KOPT-K1 (cell line): ENCODE results near the gene FBXW2.

Source experiments
- H3K27ac ChIP-seq: fragments of 200-600 bp; sonication (generic); 2 replicates; pipeline ENCODE4 v1.5.1; 2016; ENCODE audit warnings: antibody characterized with exemption, mild to moderate bottlenecking, low read depth, low read length; ENCODE audit not compliant: poor library complexity, severe bottlenecking
- H3K36me3 ChIP-seq: fragments of 200-600 bp; sonication (generic); 2 replicates; pipeline ENCODE4 v1.5.1; 2017; ENCODE audit warnings: antibody characterized with exemption, mild to moderate bottlenecking, low read length, moderate library complexity; ENCODE audit not compliant: insufficient read depth
- H3K9me3 ChIP-seq: fragments of 200-600 bp; sonication (generic); 2 replicates; pipeline ENCODE4 v1.5.1; 2017; ENCODE audit warnings: antibody characterized with exemption, low read length, mild to moderate bottlenecking; ENCODE audit not compliant: insufficient read depth, poor library complexity, severe bottlenecking

The FBXW2 gene, protein sequence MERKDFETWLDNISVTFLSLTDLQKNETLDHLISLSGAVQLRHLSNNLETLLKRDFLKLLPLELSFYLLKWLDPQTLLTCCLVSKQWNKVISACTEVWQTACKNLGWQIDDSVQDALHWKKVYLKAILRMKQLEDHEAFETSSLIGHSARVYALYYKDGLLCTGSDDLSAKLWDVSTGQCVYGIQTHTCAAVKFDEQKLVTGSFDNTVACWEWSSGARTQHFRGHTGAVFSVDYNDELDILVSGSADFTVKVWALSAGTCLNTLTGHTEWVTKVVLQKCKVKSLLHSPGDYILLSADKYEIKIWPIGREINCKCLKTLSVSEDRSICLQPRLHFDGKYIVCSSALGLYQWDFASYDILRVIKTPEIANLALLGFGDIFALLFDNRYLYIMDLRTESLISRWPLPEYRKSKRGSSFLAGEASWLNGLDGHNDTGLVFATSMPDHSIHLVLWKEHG

DNA sequence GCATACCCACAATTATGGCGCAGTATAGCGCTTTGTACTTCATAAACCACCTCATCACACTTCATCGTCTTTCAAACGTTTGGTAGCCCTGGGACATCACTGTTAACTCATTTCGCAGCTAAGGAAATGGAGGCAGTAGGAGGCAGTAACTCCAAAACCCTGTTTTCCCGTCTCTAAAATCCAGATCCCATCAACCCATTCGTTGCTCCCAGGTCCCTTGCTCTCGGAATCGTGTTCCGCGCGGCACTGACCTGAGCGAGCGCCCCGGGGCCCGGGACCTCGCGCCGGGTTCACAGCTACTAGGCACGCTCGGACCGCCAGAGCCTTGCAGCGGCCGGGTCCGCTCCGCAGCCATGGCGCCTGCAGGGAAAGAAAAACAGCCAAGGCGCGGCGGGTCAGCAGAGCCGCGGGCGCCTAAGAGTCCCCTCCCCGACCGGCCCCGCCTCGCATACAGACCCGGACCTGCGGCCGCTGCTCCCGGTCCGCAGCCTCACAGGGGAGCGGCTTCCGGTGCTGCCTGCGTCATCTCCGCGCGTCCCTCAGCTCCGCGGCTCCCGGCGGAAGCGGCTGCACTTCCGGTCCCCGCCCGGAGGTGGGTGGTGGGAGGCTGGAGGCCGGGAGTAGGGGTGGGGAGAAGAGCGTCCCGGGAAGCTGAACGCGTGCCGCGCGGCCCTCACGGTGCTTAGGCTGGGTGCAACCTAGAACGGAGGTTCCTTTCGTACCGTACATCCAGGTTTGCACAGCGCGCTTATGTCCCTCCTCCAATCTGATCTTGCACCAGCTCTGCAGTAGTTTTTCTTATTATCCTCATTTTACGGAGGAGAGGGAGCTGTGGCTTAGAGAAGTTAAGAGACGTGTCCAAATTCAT, at the start of gene FBXW2:
FBXW2 (minus strand) TSS at position 519 of the 868 bp plus-strand sequence. CDS start 5,158 bp downstream, outside the sequence.
- peaks cover 31% of the 10 kb centered on the region for H3K36me3 ChIP-seq
- H3K9me3 ChIP-seq = no peaks in the 10 kb centered on the region
- peak within 1 kb of the TSS; percentile 88 for H3K27ac ChIP-seq

DNA sequence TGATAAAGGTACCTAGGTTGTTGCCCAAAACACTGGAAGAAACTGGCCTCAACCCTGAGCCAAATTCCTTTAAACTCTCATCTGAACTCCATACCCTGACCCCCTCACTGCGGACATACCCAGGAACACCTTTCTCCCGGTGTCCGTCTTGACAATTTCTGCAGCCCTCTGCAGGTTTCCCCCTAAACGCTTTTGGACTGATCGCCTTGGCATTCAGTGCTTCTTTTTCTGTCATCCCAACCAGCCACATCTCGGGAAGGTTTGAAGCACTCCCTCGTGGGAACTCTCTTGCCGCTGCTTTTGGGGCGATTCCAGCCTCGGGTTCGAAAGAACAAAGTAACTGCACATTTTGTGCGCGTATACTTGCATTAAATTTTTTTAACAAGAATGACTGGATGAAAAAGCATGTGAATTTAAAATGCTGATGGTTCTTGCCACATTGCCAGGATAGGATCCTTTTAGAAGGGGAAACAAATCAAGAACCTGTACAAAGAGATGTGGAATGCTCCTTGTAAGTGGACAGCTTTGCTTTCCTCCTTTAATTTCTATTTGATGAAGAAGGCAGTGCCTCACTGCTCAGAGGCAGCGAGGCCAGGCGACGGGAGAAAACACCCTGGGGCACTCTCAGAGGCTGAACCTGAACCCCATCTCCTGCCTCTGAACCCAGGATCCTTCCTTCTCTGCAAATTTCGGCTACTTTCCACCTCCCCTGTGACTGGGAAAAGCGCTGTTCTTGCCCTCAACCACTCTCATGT, 48.9 kb upstream of the FBXW2 start:
- Histone ChIP-seq H3K27ac (peak overlapping the region; percentile 92), H3K9me3 (no peaks in the 10 kb centered on the region), H3K36me3 (peaks cover 51% of the 10 kb centered on the region)

DNA sequence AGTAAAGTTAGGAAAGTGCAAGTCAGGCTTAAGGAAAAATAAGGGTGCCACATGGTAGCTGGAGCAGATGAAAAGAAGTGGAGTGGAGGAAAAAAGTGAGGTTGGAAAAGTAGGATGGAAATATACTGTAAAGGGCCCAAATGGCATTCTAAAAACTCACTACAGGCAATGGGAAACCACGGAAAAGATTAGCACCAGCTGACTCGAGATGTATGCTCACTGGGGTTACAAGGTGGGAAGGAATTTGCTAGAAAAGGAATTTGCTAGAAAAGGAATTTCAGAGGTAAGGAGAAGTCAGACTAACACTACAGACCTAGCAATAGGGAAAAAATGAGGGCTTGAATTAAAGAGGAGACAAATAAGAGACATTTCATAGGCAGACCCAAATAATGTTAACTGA, 45.9 kb upstream of the FBXW2 start:
- no peaks in the 10 kb centered on the region for H3K9me3 ChIP-seq
- H3K27ac ChIP-seq = no peak overlapping the region
- peaks cover 49% of the 10 kb centered on the region; the same call in 1 of the 2 replicates for H3K36me3 ChIP-seq

DNA sequence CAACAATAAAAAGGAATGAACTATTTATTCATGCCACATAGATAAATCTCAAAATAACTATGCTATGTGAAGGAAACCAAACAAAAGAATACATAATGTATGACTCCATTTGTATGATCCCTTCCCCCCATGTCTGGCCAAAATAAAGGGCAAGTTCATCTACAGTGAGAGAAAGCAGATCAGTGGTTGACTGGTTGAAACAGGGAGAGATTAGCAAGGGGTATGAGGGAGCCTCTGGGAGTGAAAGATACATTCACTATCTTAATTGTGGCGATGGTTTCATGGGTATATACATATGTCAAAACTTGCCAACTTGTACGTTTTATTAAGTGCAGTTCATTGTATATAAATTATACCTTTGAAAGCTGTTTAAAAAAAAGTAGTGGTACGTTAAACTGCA, 44.7 kb upstream of the FBXW2 start:
- Histone ChIP-seq H3K9me3 (no peaks in the 10 kb centered on the region), H3K36me3 (peaks cover 55% of the 10 kb centered on the region), H3K27ac (no peak overlapping the region)

DNA sequence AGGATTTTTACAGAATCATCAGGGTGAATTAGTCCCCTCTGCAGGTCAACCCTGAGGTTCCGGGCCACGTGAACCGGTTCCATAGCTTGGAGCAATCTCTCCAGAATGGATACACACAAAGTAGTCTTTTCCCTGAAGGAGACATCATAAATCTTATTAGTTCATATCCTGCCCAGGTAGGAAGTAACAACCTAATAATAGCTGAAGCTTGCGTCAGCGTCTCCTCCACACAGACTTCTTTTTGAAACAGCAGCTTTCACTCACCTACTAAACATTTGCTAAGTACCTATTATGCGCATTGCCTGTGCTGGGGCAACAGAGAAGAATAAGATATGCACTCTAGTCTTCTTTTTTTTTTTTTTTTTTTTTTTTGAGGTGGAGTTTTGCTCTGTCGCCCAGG, 40.1 kb upstream of the FBXW2 start:
- no peak overlapping the region for H3K27ac ChIP-seq
- H3K36me3 ChIP-seq = peaks cover 77% of the 10 kb centered on the region
- H3K9me3 ChIP-seq = no peaks in the 10 kb centered on the region

DNA sequence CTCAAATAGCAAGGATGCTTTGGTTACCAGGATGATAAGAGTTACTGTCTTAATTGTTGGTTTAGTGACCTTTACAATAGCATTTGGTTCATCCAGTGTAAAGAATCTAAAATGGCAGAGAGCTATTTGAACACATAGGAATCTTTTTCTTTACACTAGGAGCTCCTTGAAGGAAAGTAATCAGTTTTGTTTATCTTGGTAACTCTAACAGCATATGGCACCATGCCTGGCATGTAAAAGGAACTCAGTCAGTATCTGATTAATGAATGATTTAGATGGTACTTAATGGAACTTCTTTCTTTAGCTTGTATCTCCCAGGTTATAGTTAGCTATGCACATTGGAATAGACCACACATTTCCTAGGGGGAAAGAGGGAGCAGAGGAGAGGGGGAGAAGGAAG, 39.6 kb upstream of the FBXW2 start:
- Histone ChIP-seq H3K9me3 (no peaks in the 10 kb centered on the region), H3K36me3 (peaks cover 77% of the 10 kb centered on the region), H3K27ac (no peak overlapping the region)

DNA sequence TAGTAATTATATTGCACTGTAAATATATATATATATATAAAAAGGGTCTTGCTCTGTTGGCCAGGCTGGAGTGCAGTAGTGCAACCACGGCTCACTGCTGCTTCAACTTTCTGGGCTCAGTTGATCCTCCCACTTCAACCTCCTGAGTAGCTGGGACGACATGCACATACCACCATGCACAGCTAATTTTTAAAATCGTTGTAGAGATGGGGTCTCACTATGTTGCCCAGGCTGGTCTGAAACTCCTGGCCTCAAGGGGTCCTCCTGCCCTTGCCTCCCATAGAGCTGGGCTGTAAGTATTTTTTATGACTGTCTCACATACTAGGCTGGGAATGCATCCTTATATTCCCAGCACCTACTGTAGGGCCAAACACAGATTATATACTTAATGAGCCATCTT, 37.6 kb upstream of the FBXW2 start:
- Histone ChIP-seq H3K36me3 (peaks cover 92% of the 10 kb centered on the region), H3K9me3 (no peaks in the 10 kb centered on the region), H3K27ac (no peak overlapping the region)

DNA sequence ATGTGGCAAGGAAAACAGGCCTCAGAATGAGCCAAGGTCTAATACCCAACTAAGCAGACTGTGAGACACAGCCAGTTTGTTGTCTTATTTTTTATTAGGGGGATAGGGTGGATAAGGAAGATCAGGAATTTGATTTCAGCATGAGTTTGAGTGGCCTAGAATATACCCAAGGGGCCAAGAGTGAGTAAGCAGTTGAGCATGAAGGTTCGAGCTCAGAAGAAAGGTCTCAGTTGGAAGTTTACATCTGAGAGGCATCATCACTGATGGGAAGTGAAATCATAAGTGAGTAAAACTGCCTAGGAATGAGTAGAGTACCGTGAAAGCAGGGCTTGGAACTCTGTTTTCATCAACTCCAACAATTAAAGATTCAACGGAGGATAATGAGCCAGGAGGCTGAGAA, 36.9 kb upstream of the FBXW2 start:
- Histone ChIP-seq H3K27ac (no peak overlapping the region), H3K9me3 (no peaks in the 10 kb centered on the region), H3K36me3 (peaks cover 88% of the 10 kb centered on the region)

DNA sequence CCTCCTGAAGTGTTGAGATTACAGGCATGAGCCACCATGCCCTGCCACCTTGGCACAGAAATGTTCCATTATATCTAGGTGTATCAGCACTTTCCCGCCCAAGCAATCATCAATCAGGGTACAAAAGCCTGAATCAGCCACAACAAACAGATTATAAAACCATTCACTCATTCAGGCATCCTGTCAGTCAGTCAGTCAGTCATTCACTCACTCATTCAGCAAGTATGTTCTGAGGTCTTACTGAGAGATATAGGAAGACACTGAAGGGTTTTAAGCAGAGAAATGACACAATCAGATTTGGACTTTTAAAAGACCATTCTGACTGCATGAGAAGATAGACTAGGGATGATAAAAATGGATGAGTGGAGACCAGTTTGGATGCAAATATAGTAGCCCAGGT, 36.4 kb upstream of the FBXW2 start:
- H3K9me3 ChIP-seq = no peaks in the 10 kb centered on the region
- peaks cover 86% of the 10 kb centered on the region for H3K36me3 ChIP-seq
- H3K27ac ChIP-seq = no peak overlapping the region

DNA sequence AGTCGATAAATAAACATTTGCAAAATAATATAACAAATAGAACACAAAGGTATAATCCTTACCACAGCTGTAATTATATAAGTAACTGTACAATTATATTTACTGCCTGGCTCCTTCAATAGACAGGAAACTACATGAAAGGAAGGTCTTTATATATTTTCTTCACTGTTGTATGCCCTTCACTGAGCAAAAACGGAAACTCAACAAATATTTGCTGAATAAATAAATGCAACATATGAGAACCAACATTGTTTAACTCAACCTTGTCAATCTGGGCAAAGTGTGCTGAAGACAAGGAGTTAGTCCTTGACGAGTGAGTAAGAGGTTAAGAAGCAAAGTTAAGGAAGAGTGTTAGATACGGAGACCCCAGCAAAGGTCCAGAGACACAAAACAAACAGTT, 26.9 kb upstream of the FBXW2 start:
- H3K9me3 ChIP-seq = no peaks in the 10 kb centered on the region
- H3K36me3 ChIP-seq = peaks cover 95% of the 10 kb centered on the region
- no peak overlapping the region for H3K27ac ChIP-seq

DNA sequence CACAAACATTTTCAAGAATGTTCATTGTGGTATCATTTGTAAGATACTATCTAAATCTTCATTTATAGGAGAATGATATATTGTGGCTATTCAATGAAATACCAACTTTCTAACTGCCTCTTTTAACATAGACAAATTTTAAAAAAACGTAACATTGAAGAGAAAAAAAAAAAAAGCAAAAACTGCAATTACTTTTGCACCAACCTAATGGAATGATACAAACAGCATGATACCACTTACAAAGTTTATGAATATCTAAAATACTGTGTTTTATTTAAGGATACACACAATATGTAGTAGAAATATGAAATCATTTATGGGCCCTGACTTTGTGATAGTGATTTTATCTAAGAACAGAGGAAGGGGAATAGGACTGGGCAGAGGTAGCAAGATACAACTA, 25.4 kb upstream of the FBXW2 start:
- Histone ChIP-seq H3K27ac (no peak overlapping the region), H3K36me3 (peaks cover 85% of the 10 kb centered on the region), H3K9me3 (no peaks in the 10 kb centered on the region)

DNA sequence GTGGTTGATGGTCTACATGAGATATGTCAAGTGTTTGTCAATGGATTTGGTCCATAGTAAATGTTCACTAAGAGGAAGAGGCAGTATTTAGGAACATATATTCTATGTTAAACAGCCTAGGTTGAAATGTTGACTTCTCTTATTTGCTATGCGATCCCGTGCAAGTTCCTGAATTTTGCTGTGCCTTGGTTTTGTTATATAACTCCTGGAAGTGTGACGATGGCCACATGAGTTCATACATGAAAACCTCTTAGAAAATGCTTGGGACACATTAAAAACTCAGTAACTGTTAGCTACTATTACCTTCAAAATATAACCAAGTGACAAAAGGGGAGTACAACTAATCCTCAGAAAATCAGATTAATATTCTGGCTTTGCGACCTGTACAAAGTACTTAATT, 21.9 kb upstream of the FBXW2 start:
- Histone ChIP-seq H3K27ac (no peak overlapping the region), H3K9me3 (no peaks in the 10 kb centered on the region), H3K36me3 (peaks cover 50% of the 10 kb centered on the region)

DNA sequence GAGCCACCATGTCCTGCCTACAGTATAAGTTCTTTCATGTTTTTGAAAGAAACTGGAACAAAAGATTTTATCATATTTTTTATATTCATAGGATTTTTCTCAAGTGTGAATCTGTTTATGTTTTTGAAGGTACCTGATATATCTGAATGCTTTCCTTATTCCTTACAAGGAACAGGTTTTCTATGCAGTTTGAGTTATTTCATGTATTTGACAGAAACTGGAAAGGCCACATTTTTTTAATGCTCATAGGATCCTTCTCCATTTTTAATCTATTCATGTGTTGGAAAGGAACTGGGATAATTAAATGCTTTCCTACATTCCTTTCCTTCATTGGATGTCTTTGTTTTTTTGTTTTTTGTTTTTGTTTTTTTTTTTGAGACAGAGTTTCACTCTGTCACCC, 15.7 kb upstream of the FBXW2 start:
- Histone ChIP-seq H3K27ac (no peak overlapping the region), H3K9me3 (peaks cover 31% of the 10 kb centered on the region), H3K36me3 (no peaks in the 10 kb centered on the region)

DNA sequence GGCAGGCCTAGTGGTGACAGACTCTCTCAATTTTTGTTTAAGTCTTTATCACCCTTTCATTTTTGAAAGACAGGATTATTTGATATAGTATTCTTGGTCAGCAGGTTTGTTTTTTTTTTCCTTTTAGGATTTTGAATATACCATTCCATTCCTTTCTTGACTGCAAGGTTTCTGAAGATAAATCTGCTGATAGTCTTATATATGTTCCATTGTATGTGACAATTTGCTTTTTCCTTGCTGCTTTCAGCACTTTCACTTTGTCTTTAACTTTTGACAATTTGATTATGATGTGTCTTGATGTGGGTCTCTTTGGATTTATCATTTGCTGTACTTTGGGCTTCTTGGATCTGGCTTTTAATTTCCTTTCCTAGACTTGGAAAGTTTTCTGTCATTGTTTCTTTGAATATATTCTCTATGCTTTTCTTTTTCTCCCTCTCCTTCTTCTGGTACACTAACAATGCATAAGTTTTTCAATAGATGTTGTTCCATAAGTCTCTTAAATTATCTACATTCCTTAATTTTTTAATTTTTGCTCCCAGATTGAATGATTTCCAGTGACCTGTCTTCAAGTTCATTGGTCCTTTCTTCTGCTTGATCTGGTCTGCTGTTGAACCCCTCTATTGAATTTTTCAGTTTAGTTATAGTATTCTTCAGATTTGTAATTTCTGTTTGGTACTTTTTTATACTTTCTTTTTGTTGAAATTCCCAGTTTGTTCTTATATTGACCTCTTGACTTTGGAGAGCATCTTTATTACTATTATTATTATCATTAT, 14.6 kb upstream of the FBXW2 start:
- Histone ChIP-seq H3K9me3 (peaks cover 31% of the 10 kb centered on the region), H3K27ac (no peak overlapping the region), H3K36me3 (no peaks in the 10 kb centered on the region)
